Right atrium auricular region (tissue), 2 donors: Measurements from ENCODE around the gene TNS3. TPM values are rescaled to one million over a fixed set of nuclear protein-coding genes. Genes with fewer than 3 reads are reported as not detected.

Source experiments
- DNase-seq: peaks from one replicate; pipeline ENCODE4 v3.0.0-alpha.2; 2019; ENCODE audit warnings: low spot score
- H3K27ac ChIP-seq, 2 donors: fragments of 200-600 bp; sonication (generic); 1 replicate in 1 of 2; 2 replicates in 1 of 2; pipeline ENCODE4 v1.5.1; 2016 to 2019
- H3K27me3 ChIP-seq, 2 donors: fragments of 200-600 bp; sonication (generic); one replicate each; pipeline versions ENCODE4 v1.5.1 to v1.6.0; 2017 to 2019
- H3K36me3 ChIP-seq: fragments of 200-600 bp; sonication (generic); one replicate; pipeline ENCODE4 v1.5.1; 2016
- H3K4me1 ChIP-seq, 2 donors: fragments of 200-600 bp; sonication (generic); one replicate each; pipeline versions ENCODE4 v1.5.1 to v1.6.0; 2017 to 2019
- H3K4me3 ChIP-seq, 2 donors: fragments of 200-600 bp; sonication (generic); 1 replicate in 1 of 2; 2 replicates in 1 of 2; pipeline ENCODE4 v1.5.1; 2017 to 2019; ENCODE audit warnings: mild to moderate bottlenecking in 1 of 2, moderate library complexity in 1 of 2
- H3K9me3 ChIP-seq, 2 donors: fragments of 200-600 bp; sonication (generic); one replicate each; pipeline ENCODE4 v1.5.1; 2019
- total RNA-seq, 2 donors: library from RNA; depleted of rRNA; stranded (reverse); fragments of >200 nt; gene quantifications; one replicate each; pipeline ENCODE4 v1.1.0, GENCODE V29; 2016
- TF ChIP-seq, protein P1 (sequence below), 2 donors: fragments of 200-600 bp; sonication (generic); IDR thresholded peaks; one replicate each; pipeline ENCODE4 v1.5.1; 2019; ENCODE audit warnings: antibody characterized with exemption in 2 of 2

TNS3 gene
- total RNA-seq, 2 donors from 2014 or later: 39.7 to 44.4 TPM

DNA sequence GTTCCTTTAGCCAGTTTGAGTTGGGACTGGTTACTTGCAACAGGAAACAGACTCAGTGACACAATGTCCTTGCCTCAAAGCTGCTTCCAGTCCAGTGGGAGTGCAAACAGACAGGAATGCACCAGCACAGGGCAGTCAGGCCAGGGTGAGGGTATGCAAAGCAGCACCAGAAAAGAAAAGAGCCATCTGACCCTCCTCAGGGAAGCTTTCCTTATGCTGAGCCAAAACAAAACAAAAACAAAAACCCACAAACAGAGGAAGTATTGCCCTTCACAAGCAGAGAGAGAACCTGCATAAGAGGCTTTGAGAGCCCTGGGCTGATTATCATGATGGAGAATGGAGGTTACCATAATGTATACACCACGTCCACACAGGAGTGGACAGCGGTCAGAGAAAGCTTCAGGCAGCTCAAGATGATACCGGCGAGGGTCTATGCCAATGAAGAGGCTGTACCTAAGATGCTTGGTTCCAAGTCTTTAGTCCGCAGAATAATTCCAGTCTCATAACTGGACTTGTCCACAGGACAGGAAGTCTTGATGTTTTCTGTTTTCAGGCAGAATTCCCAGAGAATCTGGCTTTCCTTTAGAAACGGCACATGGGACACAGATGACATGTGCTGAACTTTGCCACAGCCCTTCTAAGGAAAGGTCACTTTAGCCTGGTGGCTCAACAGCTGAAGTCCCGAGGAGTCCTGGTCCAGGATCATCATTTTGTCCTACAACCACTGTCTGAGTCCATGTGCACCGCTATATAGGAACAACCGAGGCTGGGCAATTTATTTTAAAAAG is 263.3 kb downstream of the TNS3 start:
- Histone ChIP-seq H3K4me3 (no peak overlapping the region), H3K4me1 (peaks cover 0 to 49% of the 10 kb centered on the region in 2 donors), H3K27me3 (no peaks in the 10 kb centered on the region), H3K27ac (peak overlapping the region; percentile 49 to 91), H3K36me3 (peaks cover 17% of the 10 kb centered on the region), H3K9me3 (no peaks in the 10 kb centered on the region)
- TF ChIP-seq, protein P1, sequence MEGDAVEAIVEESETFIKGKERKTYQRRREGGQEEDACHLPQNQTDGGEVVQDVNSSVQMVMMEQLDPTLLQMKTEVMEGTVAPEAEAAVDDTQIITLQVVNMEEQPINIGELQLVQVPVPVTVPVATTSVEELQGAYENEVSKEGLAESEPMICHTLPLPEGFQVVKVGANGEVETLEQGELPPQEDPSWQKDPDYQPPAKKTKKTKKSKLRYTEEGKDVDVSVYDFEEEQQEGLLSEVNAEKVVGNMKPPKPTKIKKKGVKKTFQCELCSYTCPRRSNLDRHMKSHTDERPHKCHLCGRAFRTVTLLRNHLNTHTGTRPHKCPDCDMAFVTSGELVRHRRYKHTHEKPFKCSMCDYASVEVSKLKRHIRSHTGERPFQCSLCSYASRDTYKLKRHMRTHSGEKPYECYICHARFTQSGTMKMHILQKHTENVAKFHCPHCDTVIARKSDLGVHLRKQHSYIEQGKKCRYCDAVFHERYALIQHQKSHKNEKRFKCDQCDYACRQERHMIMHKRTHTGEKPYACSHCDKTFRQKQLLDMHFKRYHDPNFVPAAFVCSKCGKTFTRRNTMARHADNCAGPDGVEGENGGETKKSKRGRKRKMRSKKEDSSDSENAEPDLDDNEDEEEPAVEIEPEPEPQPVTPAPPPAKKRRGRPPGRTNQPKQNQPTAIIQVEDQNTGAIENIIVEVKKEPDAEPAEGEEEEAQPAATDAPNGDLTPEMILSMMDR (IDR thresholded peaks at IDR 0.05): no peak
- no peak for DNase-seq

DNA sequence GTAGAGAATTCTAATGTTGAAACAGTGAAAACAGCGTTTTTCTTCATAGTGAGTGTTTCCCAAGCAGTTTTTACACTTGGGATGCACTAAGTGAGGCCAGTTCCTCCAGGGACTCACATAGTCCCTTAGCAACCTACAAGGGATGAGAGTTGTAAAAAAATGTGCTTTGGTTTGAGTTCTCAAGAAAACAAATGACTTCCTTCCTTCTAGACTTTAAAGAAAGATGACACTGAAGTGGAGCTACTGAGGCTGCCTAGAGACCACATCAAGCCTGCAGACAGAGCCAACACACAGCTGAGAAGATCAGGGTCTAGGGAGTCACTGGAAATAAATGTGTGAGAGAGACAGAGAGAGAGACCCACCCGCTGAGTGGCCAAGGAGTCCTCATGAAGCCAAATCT is 264.4 kb downstream of the TNS3 start:
- Histone ChIP-seq H3K36me3 (peaks cover 17% of the 10 kb centered on the region), H3K4me1 (peaks cover 0 to 57% of the 10 kb centered on the region in 2 donors), H3K27me3 (no peaks in the 10 kb centered on the region), H3K27ac (peak overlapping the region; percentile 29 to 91), H3K4me3 (no peak overlapping the region), H3K9me3 (no peaks in the 10 kb centered on the region)
- DNase-seq: no peak
- TF ChIP-seq, protein P1 (IDR thresholded peaks at IDR 0.05): no peak

DNA sequence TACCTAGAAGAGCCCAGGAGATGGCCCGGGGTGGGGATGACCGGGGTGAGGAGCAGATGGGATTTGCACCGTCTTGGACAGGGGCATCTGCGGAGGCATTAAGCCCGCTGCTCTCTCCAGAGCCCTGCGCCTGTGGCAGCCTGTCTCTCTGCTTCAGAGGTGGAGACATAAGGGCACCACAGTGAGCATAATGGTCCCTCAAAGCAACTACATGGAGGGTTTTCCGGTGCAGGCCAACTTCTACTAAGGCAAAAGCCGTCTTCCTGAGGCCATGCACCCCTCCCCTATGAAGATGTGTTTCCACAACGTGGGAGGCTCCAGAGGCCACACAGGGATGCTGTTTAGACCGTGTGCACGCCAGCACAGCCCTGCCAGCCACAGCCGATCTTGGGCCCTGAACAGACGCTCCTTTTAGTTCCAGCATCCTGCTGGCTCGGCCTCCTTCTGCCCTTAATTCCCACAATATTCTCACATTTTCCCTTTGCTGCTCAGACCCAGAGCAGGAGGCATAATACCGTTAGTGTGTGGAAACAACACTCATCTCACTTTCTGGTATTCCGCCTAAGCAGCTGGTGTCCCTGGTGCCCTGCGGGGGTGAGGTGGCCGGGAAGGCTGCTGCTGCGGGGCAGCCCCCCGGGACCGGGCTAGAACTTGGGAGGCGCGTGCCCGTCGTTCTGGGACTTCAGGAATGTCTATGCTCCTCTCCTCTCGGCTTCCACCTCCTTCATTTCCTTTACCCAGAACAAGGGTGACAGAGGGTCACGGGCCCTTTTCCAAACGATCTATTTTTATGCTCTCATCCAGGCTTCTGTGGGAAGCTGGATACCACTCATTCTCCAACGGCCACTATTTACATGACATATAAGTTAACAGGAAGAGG is 266.9 kb downstream of the TNS3 start:
- Histone ChIP-seq H3K9me3 (no peaks in the 10 kb centered on the region), H3K27ac (peak overlapping the region; percentile 76 to 91), H3K4me3 (peak overlapping the region in 1 of 2 donors; percentile 24), H3K4me1 (peaks cover 0 to 58% of the 10 kb centered on the region in 2 donors), H3K36me3 (peaks cover 6% of the 10 kb centered on the region), H3K27me3 (no peaks in the 10 kb centered on the region)
- peak; percentile 58 for DNase-seq
- TF ChIP-seq, protein P1 (IDR thresholded peaks at IDR 0.05): no peak

DNA sequence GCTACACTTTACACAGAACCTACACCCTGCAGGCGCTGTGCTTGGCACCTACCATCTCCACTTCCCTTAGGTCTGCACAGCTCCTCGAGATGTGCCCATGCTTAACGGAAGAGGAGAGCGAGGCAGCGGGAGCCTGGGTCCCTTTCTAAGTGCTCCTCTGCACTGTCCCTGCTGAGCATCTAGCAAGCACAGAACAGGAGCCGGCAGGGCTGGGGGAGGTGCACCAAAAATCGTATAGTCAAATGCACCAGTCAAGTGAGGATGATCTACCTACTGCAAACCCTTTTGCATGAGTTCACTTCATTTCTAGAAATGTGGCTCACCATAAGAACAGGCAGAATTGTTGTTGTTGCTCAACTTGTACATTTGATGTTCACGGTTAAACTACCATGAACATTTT is 267.7 kb downstream of the TNS3 start:
- DNase-seq: no peak
- peaks cover 0 to 57% of the 10 kb centered on the region in 2 donors for H3K4me1 ChIP-seq
- H3K27ac ChIP-seq: peak overlapping the region; percentile 76 to 91
- peaks cover 6% of the 10 kb centered on the region for H3K36me3 ChIP-seq
- TF ChIP-seq, protein P1 (IDR thresholded peaks at IDR 0.05): no peak
- no peaks in the 10 kb centered on the region for H3K9me3 ChIP-seq
- no peaks in the 10 kb centered on the region for H3K27me3 ChIP-seq
- H3K4me3 ChIP-seq: no peak overlapping the region

DNA sequence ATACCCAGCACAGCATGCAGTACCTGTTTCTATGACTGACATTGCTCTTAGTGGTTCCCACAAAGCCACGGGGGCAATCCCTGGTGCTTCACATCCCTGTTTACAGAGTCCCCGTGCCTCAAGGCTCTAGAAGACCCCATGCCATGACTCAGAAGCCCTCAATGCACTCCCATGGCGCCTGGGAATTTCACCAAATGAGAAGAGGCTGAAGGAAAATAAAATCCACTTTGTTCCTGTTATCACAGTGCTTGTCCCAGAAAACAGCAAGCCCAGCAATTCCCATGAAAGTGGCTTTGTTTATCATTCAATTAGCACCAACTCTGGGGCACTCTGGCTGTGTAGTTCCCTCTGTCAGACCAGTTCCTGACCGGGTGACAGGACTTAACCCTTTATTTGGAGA is 268.3 kb downstream of the TNS3 start:
- Histone ChIP-seq H3K27me3 (no peaks in the 10 kb centered on the region), H3K36me3 (peaks cover 6% of the 10 kb centered on the region), H3K4me1 (peaks cover 0 to 50% of the 10 kb centered on the region in 2 donors), H3K9me3 (no peaks in the 10 kb centered on the region), H3K4me3 (no peak overlapping the region), H3K27ac (peak overlapping the region in 1 of 2 donors; percentile 17)
- TF ChIP-seq, protein P1 (IDR thresholded peaks at IDR 0.05): no peak
- DNase-seq: peak; percentile 43
